GM06990 (cell line): ENCODE measurements around the gene ST6GALNAC2.
"Not testable (repeated sequence)": the region's sequence is repeated elsewhere in the genome, so short reads cannot be mapped to it uniquely, and the experiment has no call there.

Experiments used
- DNase-seq: peaks from one replicate; pipeline ENCODE4 v3.0.0-alpha.2; 2011; ENCODE audit not compliant: insufficient read length; ENCODE audit errors: extremely low read depth
- H3K27me3 ChIP-seq: replicated peaks from 2 replicates; pipeline ENCODE4 v1.6.0; 2011; ENCODE audit warnings: low read length; ENCODE audit not compliant: control insufficient read depth, insufficient read depth
- H3K36me3 ChIP-seq: 2 replicates; pipeline ENCODE4 v1.5.1; 2011; ENCODE audit warnings: low read length; ENCODE audit not compliant: control insufficient read depth, insufficient read depth
- H3K4me3 ChIP-seq: replicated peaks from 2 replicates; pipeline ENCODE4 v1.5.1; 2011; ENCODE audit warnings: low read depth, mild to moderate bottlenecking, control low read depth, low read length
- TF ChIP-seq, protein P1 (sequence below): IDR thresholded peaks from 2 replicates; pipeline ENCODE4 v1.5.1; 2011; ENCODE audit warnings: low read length, control low read depth, mild to moderate bottlenecking, inconsistent platforms; ENCODE audit not compliant: insufficient read depth, poor library complexity, severe bottlenecking

The ST6GALNAC2 gene

DNA sequence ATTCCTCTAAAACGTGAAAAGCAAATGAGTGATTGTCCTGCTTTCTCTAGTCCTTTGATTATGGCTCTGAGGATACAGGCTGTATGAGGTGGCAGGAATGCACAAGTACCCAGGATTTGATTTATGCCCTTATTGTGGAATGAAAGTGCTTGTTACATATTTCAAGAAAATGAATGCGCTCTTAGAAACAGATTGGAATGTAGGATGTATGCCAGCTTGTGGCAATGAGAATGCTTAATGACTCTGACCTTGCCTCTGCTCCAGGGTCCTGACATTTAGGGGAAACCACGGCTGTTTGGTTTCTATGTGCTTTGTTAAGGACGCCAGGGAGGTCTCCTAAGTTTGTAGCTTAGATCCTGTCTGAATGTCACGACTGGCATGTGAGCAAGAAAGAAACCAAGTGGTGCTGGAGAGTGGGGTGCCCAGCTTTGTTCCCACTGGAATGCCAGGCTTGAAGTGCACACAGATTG lies 23.8 kb downstream of the ST6GALNAC2 start:
- peak overlapping the region; percentile 29 for H3K4me3 ChIP-seq
- no peak for DNase-seq
- peaks cover 10% of the 10 kb centered on the region for H3K36me3 ChIP-seq
- TF ChIP-seq, protein P1, sequence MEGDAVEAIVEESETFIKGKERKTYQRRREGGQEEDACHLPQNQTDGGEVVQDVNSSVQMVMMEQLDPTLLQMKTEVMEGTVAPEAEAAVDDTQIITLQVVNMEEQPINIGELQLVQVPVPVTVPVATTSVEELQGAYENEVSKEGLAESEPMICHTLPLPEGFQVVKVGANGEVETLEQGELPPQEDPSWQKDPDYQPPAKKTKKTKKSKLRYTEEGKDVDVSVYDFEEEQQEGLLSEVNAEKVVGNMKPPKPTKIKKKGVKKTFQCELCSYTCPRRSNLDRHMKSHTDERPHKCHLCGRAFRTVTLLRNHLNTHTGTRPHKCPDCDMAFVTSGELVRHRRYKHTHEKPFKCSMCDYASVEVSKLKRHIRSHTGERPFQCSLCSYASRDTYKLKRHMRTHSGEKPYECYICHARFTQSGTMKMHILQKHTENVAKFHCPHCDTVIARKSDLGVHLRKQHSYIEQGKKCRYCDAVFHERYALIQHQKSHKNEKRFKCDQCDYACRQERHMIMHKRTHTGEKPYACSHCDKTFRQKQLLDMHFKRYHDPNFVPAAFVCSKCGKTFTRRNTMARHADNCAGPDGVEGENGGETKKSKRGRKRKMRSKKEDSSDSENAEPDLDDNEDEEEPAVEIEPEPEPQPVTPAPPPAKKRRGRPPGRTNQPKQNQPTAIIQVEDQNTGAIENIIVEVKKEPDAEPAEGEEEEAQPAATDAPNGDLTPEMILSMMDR: no peak
- no peaks in the 10 kb centered on the region for H3K27me3 ChIP-seq

DNA sequence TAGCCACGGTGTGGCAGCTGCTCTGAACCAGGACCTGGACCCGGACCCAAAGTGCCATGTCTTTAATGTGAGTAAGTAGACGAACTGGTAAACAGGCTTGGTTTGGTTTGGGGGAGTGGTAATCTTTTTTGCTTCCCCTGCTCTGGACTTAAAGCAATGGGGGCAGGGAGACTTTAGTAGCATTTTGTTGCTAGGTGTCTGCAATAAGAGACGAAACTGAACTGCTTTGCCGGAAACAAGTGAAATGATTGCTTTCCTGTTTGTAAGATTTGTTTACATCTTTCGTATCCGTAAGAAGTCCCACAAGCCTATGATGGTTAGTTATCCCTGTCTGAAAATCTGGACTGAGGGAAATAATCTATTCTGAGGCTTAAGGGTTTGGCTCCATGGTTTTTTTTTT lies 24.3 kb downstream of the ST6GALNAC2 start:
- DNase-seq: no peak
- H3K36me3 ChIP-seq: peaks cover 10% of the 10 kb centered on the region
- H3K4me3 ChIP-seq: peak overlapping the region; percentile 98
- no peaks in the 10 kb centered on the region for H3K27me3 ChIP-seq
- TF ChIP-seq, protein P1: no peak

DNA sequence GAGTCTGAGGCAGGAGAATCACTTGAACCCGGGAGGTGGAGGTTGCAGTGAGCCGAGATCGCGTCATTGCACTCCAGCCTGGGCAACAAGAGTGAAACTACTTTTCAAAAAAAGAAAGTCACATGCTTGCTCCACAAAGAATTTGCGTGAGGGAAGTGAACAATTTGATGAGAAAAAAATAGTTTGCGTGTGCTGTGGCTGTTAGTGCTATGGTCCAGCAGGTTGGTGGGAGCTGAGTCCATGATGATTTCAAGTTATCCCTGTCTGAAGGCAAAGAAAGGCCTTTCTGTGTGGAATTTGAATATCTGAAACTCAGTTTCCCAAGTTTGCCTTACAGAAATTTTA lies 24.8 kb downstream of the ST6GALNAC2 start:
- Histone ChIP-seq H3K4me3 (peak overlapping the region; percentile 98), H3K27me3 (no peaks in the 10 kb centered on the region), H3K36me3 (peaks cover 10% of the 10 kb centered on the region)
- TF ChIP-seq, protein P1: no peak
- no peak for DNase-seq

DNA sequence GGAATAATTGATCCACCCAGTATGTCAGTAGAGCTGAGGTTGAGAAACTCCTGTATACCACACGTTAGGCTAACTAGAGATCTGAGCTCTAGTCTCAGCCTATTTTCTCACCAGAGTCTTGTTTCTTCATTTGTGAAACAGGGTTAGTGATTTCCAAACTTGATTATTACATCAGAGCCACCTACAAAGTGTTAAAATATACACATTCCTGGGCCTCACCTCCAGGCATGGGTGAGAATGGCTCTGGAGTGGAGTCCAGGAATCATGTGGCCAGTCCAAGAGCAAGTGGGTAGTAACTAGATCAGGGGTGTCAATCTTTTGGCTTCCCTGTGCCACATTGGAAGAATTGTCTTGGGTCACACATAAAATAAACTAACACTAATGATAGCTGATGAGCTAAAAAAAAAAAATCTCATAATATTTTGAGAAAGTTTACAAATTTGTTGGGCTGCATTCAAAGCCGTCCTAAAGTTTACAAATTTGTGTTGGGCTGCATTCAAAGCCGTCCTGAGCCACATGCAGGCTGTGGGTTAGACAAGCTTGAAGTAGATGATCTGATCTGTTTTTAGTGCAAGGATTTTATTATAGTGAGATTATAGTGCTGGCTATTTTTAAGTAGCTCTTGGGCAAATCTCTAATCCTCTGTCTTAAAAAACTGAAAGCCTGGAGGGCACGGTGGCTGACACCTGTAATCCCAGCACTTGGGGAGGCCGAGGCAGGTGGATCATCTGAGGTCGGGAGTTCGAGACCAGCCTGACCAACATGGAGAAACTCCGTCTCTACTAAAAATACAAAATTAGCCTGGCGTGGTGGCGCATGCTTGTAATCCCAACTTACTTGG lies 25.4 kb downstream of the ST6GALNAC2 start:
- H3K4me3 ChIP-seq: peak overlapping the region; percentile 98
- H3K27me3 ChIP-seq: no peaks in the 10 kb centered on the region
- DNase-seq: no peak
- H3K36me3 ChIP-seq: peaks cover 9% of the 10 kb centered on the region
- TF ChIP-seq, protein P1: no peak

DNA sequence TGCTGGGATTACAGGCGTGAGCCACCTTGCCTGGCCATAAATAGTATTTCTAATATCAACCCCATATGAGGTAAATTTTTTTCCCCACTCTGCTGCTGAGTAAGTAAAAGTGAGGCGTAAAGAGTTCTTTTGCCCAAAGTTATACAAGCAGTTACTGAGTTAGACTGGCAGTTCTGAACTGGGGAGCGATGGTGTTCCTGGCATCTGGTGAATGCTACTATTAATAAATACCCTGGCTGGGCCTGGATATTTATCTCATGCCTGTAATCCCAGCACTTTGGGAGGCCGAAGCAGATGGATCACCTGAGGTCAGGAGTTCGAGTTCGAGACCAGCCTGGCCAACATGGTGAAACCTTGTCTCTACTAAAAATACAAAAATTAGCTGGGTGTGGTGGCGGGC lies 26.2 kb downstream of the ST6GALNAC2 start:
- peak overlapping the region; percentile 98 for H3K4me3 ChIP-seq
- not testable (repeated sequence) for DNase-seq, H3K36me3 ChIP-seq, H3K27me3 ChIP-seq

DNA sequence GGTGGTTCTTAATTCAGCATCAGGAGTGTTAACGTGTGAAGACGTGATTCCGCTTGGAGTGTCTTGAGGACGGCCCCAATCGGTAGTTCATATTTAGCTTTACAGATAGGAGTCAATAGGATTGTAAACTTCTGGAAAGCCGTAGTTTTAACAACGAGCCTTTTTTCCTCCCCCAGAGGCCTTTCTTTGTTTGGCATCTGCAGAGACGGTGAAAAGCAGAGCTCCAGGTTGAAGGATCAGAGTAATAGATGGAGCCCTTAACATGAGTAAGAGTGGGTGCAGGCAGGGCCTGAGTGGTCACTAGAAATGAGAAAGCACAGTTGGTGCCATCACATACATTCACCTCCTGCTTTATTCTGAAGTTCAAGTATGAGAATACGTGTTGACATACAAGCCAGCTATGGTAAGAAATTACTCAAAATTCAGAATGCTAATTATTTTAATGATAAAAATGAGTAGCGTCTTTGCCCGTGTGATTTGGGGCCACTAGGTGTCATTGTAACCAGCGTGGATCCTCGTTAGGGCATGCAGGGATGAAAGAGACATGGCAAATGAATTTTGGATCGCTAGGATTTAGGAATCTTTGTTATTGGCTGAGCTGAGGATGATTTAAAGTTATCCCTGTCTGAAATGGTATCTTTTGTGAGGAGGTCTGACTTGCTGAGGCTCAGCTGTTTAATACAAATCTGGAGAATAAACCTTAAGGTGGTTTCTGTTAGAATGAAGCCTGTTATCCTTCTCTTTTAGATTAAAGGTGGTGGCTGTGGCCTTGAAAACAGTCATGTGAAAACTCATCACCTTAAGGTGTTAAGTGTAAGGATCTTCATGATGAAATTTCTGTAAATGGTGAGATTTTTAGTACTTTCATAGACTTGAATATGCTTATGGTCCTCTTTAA lies 27.2 kb downstream of the ST6GALNAC2 start:
- DNase-seq: no peak
- Histone ChIP-seq H3K36me3 (peaks cover 8% of the 10 kb centered on the region), H3K4me3 (peak overlapping the region; percentile 98), H3K27me3 (no peaks in the 10 kb centered on the region)
- TF ChIP-seq, protein P1: peak; percentile 70
